ENCODE measurements around the gene ZFPM1.

Gene ZFPM1

GRCh38 chr16:88530858-88531203 is 77.8 kb downstream of the ZFPM1 start:
- DNase-seq, result no peak

GRCh38 chr16:88531346-88531745 is 78.3 kb downstream of the ZFPM1 start:
- DNase-seq, result no peak

- DNase-seq, result no peak
Observed at GRCh38 chr16:88531931-88532433, 78.9 kb downstream of the ZFPM1 start.

- no peak for DNase-seq
Observed at GRCh38 chr16:88532434-88533241, 79.6 kb downstream of the ZFPM1 start.

GRCh38 chr16:88533381-88533917 is 80.4 kb downstream of the ZFPM1 start:
- DNase-seq, result no peak

GRCh38 chr16:88533932-88534637 is 81.0 kb downstream of the ZFPM1 start:
- peak; percentile 81 for DNase-seq

- no peak for DNase-seq
Observed at GRCh38 chr16:88534638-88535190, 81.6 kb downstream of the ZFPM1 start.

- no peak for DNase-seq
Observed at GRCh38 chr16:88535191-88535856, 82.2 kb downstream of the ZFPM1 start.

- no peak for DNase-seq
Observed at GRCh38 chr16:88535857-88536222, 82.8 kb downstream of the ZFPM1 start.

GRCh38 chr16:88536510-88536909 is 83.4 kb downstream of the ZFPM1 start:
- DNase-seq, result no peak

GRCh38 chr16:88536971-88537751 is 84.1 kb downstream of the ZFPM1 start:
- no peak for DNase-seq

GRCh38 chr16:88537859-88538258 is 84.8 kb downstream of the ZFPM1 start:
- DNase-seq, result no peak

GRCh38 chr16:88538366-88539060 is 85.4 kb downstream of the ZFPM1 start:
- DNase-seq, result no peak

GRCh38 chr16:88539261-88539651 is 86.2 kb downstream of the ZFPM1 start:
- no peak for DNase-seq

- no peak for DNase-seq
Observed at GRCh38 chr16:88539652-88540345, 86.7 kb downstream of the ZFPM1 start.

GRCh38 chr16:88540346-88540977 is 87.4 kb downstream of the ZFPM1 start:
- DNase-seq, result no peak

GRCh38 chr16:88541831-88542616 is 88.9 kb downstream of the ZFPM1 start:
- DNase-seq, result no peak

- DNase-seq, result no peak
Observed at GRCh38 chr16:88543230-88543813, 90.2 kb downstream of the ZFPM1 start.

- DNase-seq, result no peak
Observed at GRCh38 chr16:88545781-88546180, 92.7 kb downstream of the ZFPM1 start.

All from activated CD8-positive, alpha-beta memory T cell treated with anti-CD3 and anti-CD28 coated beads, Interleukin-2, amount 50 U/mL, for 4 hours (primary cell).